DOHH2 (cell line): ENCODE results near the gene RTN4IP1.

Source experiments
- CTCF ChIP-seq: fragments of 200-600 bp; sonication (generic); IDR thresholded peaks from one replicate; pipeline ENCODE4 v1.5.1; 2014; ENCODE audit warnings: antibody characterized with exemption, mild to moderate bottlenecking, low read depth, low read length; ENCODE audit not compliant: poor library complexity, severe bottlenecking
- EZH2phosphoT487 ChIP-seq: fragments of 200-600 bp; sonication (generic); IDR thresholded peaks from 2 replicates; pipeline ENCODE4 v1.6.1; 2017; ENCODE audit warnings: borderline replicate concordance, mild to moderate bottlenecking, antibody characterized with exemption, low read length, moderate library complexity, mixed read lengths

GRCh38 chr6:106558364-106558763, 70.9 kb downstream of the RTN4IP1 start:
- TF ChIP-seq CTCF (no peak), EZH2phosphoT487 (no peak)
